Mesenchymal stem cell (in vitro differentiated cells and primary cell): ENCODE results near the gene DSG3.

Experiments
- DNase-seq: peaks from one replicate; pipeline ENCODE4 v3.0.0-alpha.2; 2013
- H2AFZ ChIP-seq: one replicate; pipeline ENCODE4 v1.6.1; 2013; ENCODE audit warnings: low read depth, mild to moderate bottlenecking, control low read depth, inconsistent platforms, low read length, moderate library complexity
- H2AK5ac ChIP-seq: 2 replicates; pipeline ENCODE4 v1.6.1; 2013; ENCODE audit warnings: low read length, moderate library complexity, mild to moderate bottlenecking, inconsistent platforms; ENCODE audit not compliant: severe bottlenecking
- H2BK120ac ChIP-seq: one replicate; pipeline ENCODE4 v1.6.1; 2013; ENCODE audit warnings: low read depth, mild to moderate bottlenecking, inconsistent platforms, low read length, moderate library complexity
- H2BK12ac ChIP-seq, 2 experiments: one replicate each; pipeline ENCODE4 v1.6.1; 2013; ENCODE audit warnings: inconsistent platforms in 2 of 2, low read length in 2 of 2, mild to moderate bottlenecking in 2 of 2, moderate library complexity in 2 of 2, control low read depth in 1 of 2
- H2BK15ac ChIP-seq: one replicate; pipeline ENCODE4 v1.6.1; 2013; ENCODE audit warnings: mild to moderate bottlenecking, low read depth, inconsistent platforms; ENCODE audit not compliant: poor library complexity, severe bottlenecking
- H2BK5ac ChIP-seq: 2 replicates; pipeline ENCODE4 v1.6.1; 2013; ENCODE audit warnings: low read depth, mild to moderate bottlenecking, low read length, control low read depth, inconsistent platforms; ENCODE audit not compliant: poor library complexity, severe bottlenecking
- H3K14ac ChIP-seq, 2 experiments: one replicate each; pipeline ENCODE4 v1.6.1; 2013; ENCODE audit warnings: inconsistent platforms in 2 of 2, low read length in 2 of 2, control low read depth in 1 of 2, mild to moderate bottlenecking in 1 of 2, moderate library complexity in 1 of 2
- H3K18ac ChIP-seq, 2 experiments: one replicate each; pipeline ENCODE4 v1.6.1; 2013; ENCODE audit warnings: inconsistent platforms in 2 of 2, low read length in 2 of 2, control low read depth in 1 of 2, low read depth in 1 of 2, mild to moderate bottlenecking in 1 of 2
- H3K23ac ChIP-seq, 2 experiments: one replicate each; pipeline ENCODE4 v1.6.1; 2013; ENCODE audit warnings: inconsistent platforms in 2 of 2, low read length in 2 of 2, mild to moderate bottlenecking in 2 of 2, moderate library complexity in 2 of 2, control low read depth in 1 of 2
- H3K27ac ChIP-seq: 2 replicates; pipeline ENCODE4 v1.5.1; 2013; ENCODE audit warnings: mild to moderate bottlenecking, moderate library complexity, low read length, control low read depth, inconsistent platforms; ENCODE audit not compliant: poor library complexity, severe bottlenecking
- H3K27me3 ChIP-seq, 2 experiments: 2 replicates each; pipeline versions ENCODE4 v1.6.1 to v1.7.0; 2013; ENCODE audit warnings: low read length in 2 of 2, mild to moderate bottlenecking in 2 of 2, moderate library complexity in 2 of 2, control low read depth in 1 of 2, inconsistent platforms in 1 of 2; ENCODE audit not compliant: control insufficient read depth in 1 of 2, insufficient read depth in 1 of 2
- H3K36me3 ChIP-seq, 2 experiments: 2 replicates each; pipeline versions ENCODE4 v1.6.1 to v1.7.0; 2013; ENCODE audit warnings: low read length in 2 of 2, control low read depth in 1 of 2, inconsistent platforms in 1 of 2, low read depth in 1 of 2, mild to moderate bottlenecking in 1 of 2; ENCODE audit not compliant: insufficient read depth in 2 of 2, control insufficient read depth in 1 of 2
- H3K4ac ChIP-seq, 2 experiments: one replicate each; pipeline ENCODE4 v1.6.1; 2013; ENCODE audit warnings: inconsistent platforms in 2 of 2, low read length in 2 of 2, mild to moderate bottlenecking in 2 of 2, moderate library complexity in 2 of 2, control low read depth in 1 of 2, low read depth in 1 of 2
- H3K4me1 ChIP-seq: 2 replicates; pipeline ENCODE4 v1.6.1; 2013; ENCODE audit warnings: low read depth, low read length, control low read depth; ENCODE audit not compliant: control insufficient read depth, insufficient read depth
- H3K4me2 ChIP-seq: 2 replicates; pipeline ENCODE4 v1.6.1; 2013; ENCODE audit warnings: low read length, mild to moderate bottlenecking, inconsistent platforms; ENCODE audit not compliant: poor library complexity, severe bottlenecking
- H3K4me3 ChIP-seq, 2 experiments: 2 replicates each; pipeline versions ENCODE4 v1.5.1 to v1.7.0; 2013; ENCODE audit warnings: low read length in 2 of 2, mild to moderate bottlenecking in 2 of 2, control low read depth in 1 of 2, low read depth in 1 of 2; ENCODE audit not compliant: insufficient read depth in 1 of 2
- H3K79me1 ChIP-seq: replicated peaks from 2 replicates; pipeline ENCODE4 v1.6.1; 2013; ENCODE audit warnings: mild to moderate bottlenecking, control low read depth, low read length, inconsistent platforms; ENCODE audit not compliant: poor library complexity, severe bottlenecking
- H3K9ac ChIP-seq: 2 replicates; pipeline ENCODE4 v1.7.0; 2013; ENCODE audit warnings: mild to moderate bottlenecking, low read length, moderate library complexity
- H3K9me3 ChIP-seq: 2 replicates; pipeline ENCODE4 v1.7.0; 2013; ENCODE audit warnings: mild to moderate bottlenecking, low read length; ENCODE audit not compliant: control insufficient read depth
- H4K8ac ChIP-seq: one replicate; pipeline ENCODE4 v1.6.1; 2013; ENCODE audit warnings: inconsistent platforms, mild to moderate bottlenecking, low read length, moderate library complexity
- H4K91ac ChIP-seq: one replicate; pipeline ENCODE4 v1.6.1; 2013; ENCODE audit warnings: mild to moderate bottlenecking, low read length, inconsistent platforms
- WGBS: methylation state at CpG from one replicate; pipeline ENCODE4 v1.1.7; 2013; ENCODE audit warnings: mixed read lengths; 5-methylcytosine and 5-hydroxymethylcytosine counted together

DSG3 gene

DNA sequence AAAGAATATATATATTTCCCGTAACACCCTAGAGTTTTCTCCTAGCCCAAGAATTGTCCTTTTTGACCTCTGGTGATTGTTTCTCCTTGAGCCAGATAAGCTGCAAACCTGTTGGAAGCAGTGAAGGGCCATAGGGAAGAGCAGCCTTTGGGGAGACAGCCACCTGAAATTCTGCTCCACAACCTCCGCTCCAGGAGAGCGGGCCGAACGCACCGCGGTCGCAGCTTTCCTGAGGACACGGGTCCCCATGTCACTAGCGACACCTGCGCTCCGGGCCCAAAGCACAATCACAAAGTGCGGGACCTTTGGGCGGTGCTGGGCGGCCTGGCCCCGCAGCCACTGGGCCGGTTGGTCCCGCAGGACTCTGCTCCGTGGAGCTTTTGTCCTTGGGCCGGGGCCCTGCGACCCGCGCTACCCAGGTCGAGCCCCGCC is 49.9 kb downstream of the DSG3 start:
- Histone ChIP-seq H3K27ac (no peak overlapping the region), H3K14ac (no peak overlapping the region), H2BK120ac (no peak overlapping the region), H3K18ac (peak overlapping the region; percentile 48 to 89), H3K23ac (no peak overlapping the region), H3K79me1 (peaks cover 10% of the 10 kb centered on the region), H3K4ac (peak overlapping the region; percentile 59 to 63), H3K9ac (no peak overlapping the region), H3K4me3 (peak overlapping the region; percentile 84 to 86), H3K4me2 (peak overlapping the region; percentile 96), H3K4me1 (peaks cover 2% of the 10 kb centered on the region), H3K9me3 (no peaks in the 10 kb centered on the region), H2BK12ac (peak overlapping the region in 1 of 2 experiments; percentile 21), H3K36me3 (no peaks in the 10 kb centered on the region), H2BK15ac (peak overlapping the region; percentile 12), H2BK5ac (no peak overlapping the region), H2AFZ (peak overlapping the region; percentile 66), H4K91ac (no peak overlapping the region), H4K8ac (peak overlapping the region; percentile 89), H3K27me3 (peaks cover 0 to 38% of the 10 kb centered on the region in 2 experiments), H2AK5ac (no peak overlapping the region)
- no peak for DNase-seq
- WGBS: 23% methylated on average over 16 of the region's 25 CpGs

DNA sequence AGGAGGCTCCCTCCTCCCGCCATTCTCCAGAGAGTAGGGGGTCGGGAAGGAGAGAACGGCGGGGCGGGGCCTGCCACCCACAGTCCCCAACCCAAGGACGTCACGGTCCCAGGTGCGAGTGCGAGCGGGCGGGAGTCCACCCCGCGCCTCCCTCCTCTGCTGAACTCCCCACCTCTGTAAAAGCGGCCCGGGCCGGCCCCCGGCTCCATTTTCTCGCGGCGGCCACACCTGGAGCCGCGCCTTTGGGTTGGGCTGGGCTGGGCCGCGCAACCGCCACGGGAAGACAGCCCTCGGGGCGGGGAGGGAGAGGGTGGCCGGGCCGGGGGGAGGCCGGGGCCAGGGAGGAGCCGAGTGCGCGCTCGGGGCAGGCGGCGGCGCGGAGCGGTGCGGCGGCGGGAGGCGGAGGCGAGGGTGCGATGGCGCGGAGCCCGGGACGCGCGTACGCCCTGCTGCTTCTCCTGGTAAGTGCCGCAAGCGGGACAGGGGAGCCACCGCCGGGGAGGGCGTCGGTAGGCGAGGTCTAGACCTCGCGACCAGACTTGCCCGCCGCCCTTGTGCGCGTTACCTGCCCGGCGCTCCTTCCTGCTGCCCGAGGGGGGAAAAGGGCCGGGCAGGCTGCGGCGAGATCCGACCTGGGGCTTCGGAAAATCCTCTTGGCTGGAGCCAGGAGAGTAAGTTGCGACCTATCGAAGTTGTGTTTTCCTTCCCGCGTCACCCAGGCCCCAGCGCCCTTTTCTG is 50.5 kb downstream of the DSG3 start, which contains the start of gene DSG2:
Gene DSG2, plus strand, starts transcription at position 342 of the 738 bp plus-strand sequence. Its CDS starts 75 bp downstream, at position 417.
- peaks cover 11% of the 10 kb centered on the region for H3K79me1 ChIP-seq
- peak within 1 kb of the TSS; percentile 89 for H4K8ac ChIP-seq

DNA sequence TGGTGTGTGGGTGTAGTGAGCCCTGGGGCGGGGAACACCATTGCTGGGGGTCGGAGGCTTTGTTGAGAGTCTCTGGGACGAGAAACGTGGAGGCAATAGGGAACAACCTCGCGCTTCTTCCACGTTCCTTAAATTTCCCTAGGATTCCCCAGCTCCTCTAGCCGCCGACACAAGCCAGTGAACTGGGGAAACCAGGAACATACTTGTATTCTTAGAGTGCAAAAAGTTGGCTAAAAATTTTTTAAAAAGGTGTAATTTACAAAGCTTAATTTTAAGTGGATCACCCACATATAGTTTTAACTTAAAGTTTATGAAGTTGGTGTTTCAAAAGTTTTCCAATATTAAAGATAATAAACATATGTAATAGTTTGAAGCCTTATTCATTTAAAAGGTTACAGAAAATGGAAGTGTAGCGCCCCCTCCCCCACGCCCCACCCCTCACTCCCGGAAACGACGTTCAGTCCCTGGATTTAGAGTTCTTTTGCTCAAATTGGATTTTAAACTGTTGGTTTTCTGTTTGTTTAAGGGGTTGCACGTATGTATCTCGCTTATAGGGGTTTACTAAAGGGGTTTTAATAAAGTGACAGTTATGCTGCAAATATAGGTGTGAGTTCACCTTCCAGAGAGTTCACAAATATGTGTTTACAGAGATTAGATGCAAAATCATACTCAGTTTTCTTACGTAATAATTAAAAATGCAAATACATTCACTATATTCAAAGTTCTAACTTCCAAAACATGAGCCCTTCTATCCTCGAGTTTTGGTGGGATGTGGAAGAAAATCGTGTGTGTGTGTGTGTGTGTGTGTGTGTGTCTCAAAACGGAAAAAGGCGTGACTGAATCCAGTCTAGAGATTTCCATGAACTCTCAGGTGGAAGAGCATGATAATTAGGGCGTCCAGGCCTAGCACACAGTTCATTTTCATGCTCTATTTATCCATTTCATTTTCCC is 51.3 kb downstream of the DSG3 start:
- peaks cover 0 to 41% of the 10 kb centered on the region in 2 experiments for H3K27me3 ChIP-seq
- peak overlapping the region in 1 of 2 experiments; percentile 19 for H2BK12ac ChIP-seq
- peak overlapping the region; percentile 96 for H3K4me2 ChIP-seq
- H2BK120ac ChIP-seq: peak overlapping the region; percentile 54
- no peak overlapping the region for H3K14ac ChIP-seq
- peak overlapping the region; percentile 60 for H4K8ac ChIP-seq
- DNase-seq: peak; percentile 52
- peak overlapping the region; percentile 66 for H2AFZ ChIP-seq
- no peaks in the 10 kb centered on the region for H3K9me3 ChIP-seq
- no peak overlapping the region for H2BK5ac ChIP-seq
- H3K9ac ChIP-seq: peak overlapping the region; percentile 85
- H2BK15ac ChIP-seq: peak overlapping the region; percentile 93
- no peak overlapping the region for H2AK5ac ChIP-seq
- H4K91ac ChIP-seq: peak overlapping the region; percentile 70
- H3K27ac ChIP-seq: peak overlapping the region; percentile 20
- H3K4me3 ChIP-seq: peak overlapping the region; percentile 84 to 86
- 42% methylated on average over 2 of the region's 22 CpGs for WGBS
- peaks cover 14% of the 10 kb centered on the region for H3K79me1 ChIP-seq
- H3K4me1 ChIP-seq: peaks cover 2% of the 10 kb centered on the region
- H3K4ac ChIP-seq: peak overlapping the region; percentile 35 to 65
- peak overlapping the region in 1 of 2 experiments; percentile 73 for H3K23ac ChIP-seq
- peak overlapping the region; percentile 65 to 89 for H3K18ac ChIP-seq
- no peaks in the 10 kb centered on the region for H3K36me3 ChIP-seq

More for the DNA sequence above, 50.5 kb downstream of the DSG3 start, which contains the start of gene DSG2:
- Histone ChIP-seq H2BK15ac (peak within 1 kb of the TSS; percentile 93), H2AFZ (peak within 1 kb of the TSS; percentile 66), H3K4me3 (peak within 1 kb of the TSS; percentile 84 to 86), H2BK12ac (peak within 1 kb of the TSS in 1 of 2 experiments; percentile 85), H3K4ac (peak within 1 kb of the TSS; percentile 63 to 65), H2BK5ac (no peak within 1 kb of the TSS), H3K9me3 (no peaks in the 10 kb centered on the region), H3K18ac (peak within 1 kb of the TSS; percentile 65 to 89), H3K27me3 (peaks cover 0 to 38% of the 10 kb centered on the region in 2 experiments), H2BK120ac (peak within 1 kb of the TSS; percentile 54), H3K14ac (peak within 1 kb of the TSS in 1 of 2 experiments; percentile 99), H2AK5ac (no peak within 1 kb of the TSS), H3K9ac (peak within 1 kb of the TSS; percentile 85), H4K91ac (peak within 1 kb of the TSS; percentile 70), H3K4me1 (peaks cover 2% of the 10 kb centered on the region), H3K36me3 (no peaks in the 10 kb centered on the region), H3K23ac (peak within 1 kb of the TSS; percentile 73 to 95), H3K27ac (peak within 1 kb of the TSS; percentile 20), H3K4me2 (peak within 1 kb of the TSS; percentile 96)
- under 1% methylated on average over 51 of the region's 79 CpGs for whole genome bisulfite sequencing
- peak; percentile 54 for DNase-seq
